ENCODE data around the gene SLIT3. TPM values are rescaled to one million over a fixed set of nuclear protein-coding genes. Genes with fewer than 3 reads are reported as not detected.

Gene SLIT3
- total RNA-seq, 1 experiment from 2014 or later = 0.92 TPM

GRCh38 chr5:168940712-168941111, 360.2 kb downstream of the SLIT3 start:
- no peaks in the 10 kb centered on the region; the same call in 1 of the 2 replicates for H3K4me1 ChIP-seq (ENCODE audit: insufficient read depth, low read length)
- H4K91ac ChIP-seq (ENCODE audit: insufficient read length, low read depth, low read length) = no peak overlapping the region
- H3K4me2 ChIP-seq (ENCODE audit: insufficient read depth, insufficient read length, low read length) = no peak overlapping the region
- no peaks in the 10 kb centered on the region for H3K79me2 ChIP-seq (ENCODE audit: insufficient read depth, low read length)
- no peak overlapping the region for H2BK20ac ChIP-seq (ENCODE audit: low read depth, low read length, poor library complexity, severe bottlenecking)
- H3K14ac ChIP-seq (ENCODE audit: insufficient read depth, low read length) = no peak overlapping the region
- H4K8ac ChIP-seq (replicated peaks; ENCODE audit: insufficient read length, low read depth, low read length) = no peak overlapping the region
- H3K23ac ChIP-seq (ENCODE audit: insufficient read length, low read depth, low read length) = no peak overlapping the region
- H2BK15ac ChIP-seq (ENCODE audit: low read depth, low read length) = no peak overlapping the region
- no peak overlapping the region for H2BK5ac ChIP-seq (ENCODE audit: insufficient read length, low read length)
- H3K27ac Mint-ChIP-seq = no peak overlapping the region
- H3K27me3 ChIP-seq (ENCODE audit: insufficient read depth, low read length) = no peaks in the 10 kb centered on the region
- no peak overlapping the region for H3K4me3 Mint-ChIP-seq
- no peak for TF ChIP-seq CTCF (conservative IDR thresholded peaks at IDR 0.05)
- no peaks in the 10 kb centered on the region for H4K20me1 ChIP-seq (ENCODE audit: control insufficient read depth, insufficient read depth, insufficient read length)
- peaks cover 8 to 14% of the 10 kb centered on the region in 2 experiments for H3K4me1 Mint-ChIP-seq
- no peak overlapping the region for H2AFZ ChIP-seq (ENCODE audit: low read length)
- H3K56ac ChIP-seq (ENCODE audit: insufficient read length, low read depth, low read length) = no peak overlapping the region
- H3K36me3 Mint-ChIP-seq (ENCODE audit: insufficient read depth in 1 of 3, low read depth in 3 of 3) = no peaks in the 10 kb centered on the region
- no peaks in the 10 kb centered on the region for H3K79me1 ChIP-seq (ENCODE audit: insufficient read depth, low read depth, low read length, poor library complexity, severe bottlenecking)
- DNase-seq = no peak
- H3K9ac ChIP-seq (ENCODE audit: extremely low read depth, insufficient read length, low read length) = no peak overlapping the region
- H4K5ac ChIP-seq (ENCODE audit: insufficient read length, low read depth, low read length) = no peak overlapping the region
- no peak overlapping the region for H3K27ac ChIP-seq (ENCODE audit: insufficient read length, low read depth, low read length)
- no peak overlapping the region for H3K4ac ChIP-seq (ENCODE audit: low read depth, low read length)
- H2BK120ac ChIP-seq (ENCODE audit: low read depth, low read length, poor library complexity, severe bottlenecking) = no peak overlapping the region
- no peak overlapping the region for H2AK5ac ChIP-seq (ENCODE audit: insufficient read length, low read length)
- no peak overlapping the region for H2BK12ac ChIP-seq (ENCODE audit: insufficient read length, low read depth, low read length)
- no CpG with 5 or more reads among the region's 4 CpGs for WGBS (ENCODE audit: extremely low coverage, insufficient read length, low lambda C conversion rate)
- H3K9me3 ChIP-seq (ENCODE audit: control insufficient read depth, low read depth, low read length) = no peaks in the 10 kb centered on the region
- H3K23me2 ChIP-seq (ENCODE audit: insufficient read length, low read depth, low read length, poor library complexity, severe bottlenecking) = no peaks in the 10 kb centered on the region
- H3T11ph ChIP-seq (ENCODE audit: low read length) = no peak overlapping the region
- no peaks in the 10 kb centered on the region; the same call in none of the 2 replicates for H3K27me3 Mint-ChIP-seq (ENCODE audit: low read depth)
- H3K18ac ChIP-seq (ENCODE audit: insufficient read length, low read depth, low read length) = no peak overlapping the region
- no peaks in the 10 kb centered on the region for H3K9me3 Mint-ChIP-seq
